Spleen (tissue), 7 donors: Measurements from ENCODE around the gene SENP5.

Experiments
- POLR2A ChIP-seq, 3 donors: fragments of 450-650 bp; IDR thresholded peaks; one replicate each; pipeline ENCODE4 v1.5.1; 2017; ENCODE audit warnings: antibody characterized with exemption in 3 of 3, mild to moderate bottlenecking in 1 of 3
- TF ChIP-seq, protein P1 (sequence below), 11 experiments: fragments of 200-600 bp in 7 of 11; fragments of 450-650 bp in 4 of 11; sonication (generic) in 4 of 11; IDR thresholded peaks in 8 of 11; conservative IDR thresholded peaks in 3 of 11; 1 replicate in 7 of 11; 2 replicates in 4 of 11; pipeline versions ENCODE4 v1.4.0 to v1.8.0; 2016 to 2021; ENCODE audit warnings: antibody characterized with exemption in 11 of 11, inconsistent platforms in 4 of 11, mild to moderate bottlenecking in 1 of 11
- donor health status: DM: no; HTN: no; CAD: no; lungs with moderate emphysema.
- donor health status: DM: no; HTN: no; CAD: no.
- donor health status: DM: no; HTN: no; CAD: no.

DNA sequence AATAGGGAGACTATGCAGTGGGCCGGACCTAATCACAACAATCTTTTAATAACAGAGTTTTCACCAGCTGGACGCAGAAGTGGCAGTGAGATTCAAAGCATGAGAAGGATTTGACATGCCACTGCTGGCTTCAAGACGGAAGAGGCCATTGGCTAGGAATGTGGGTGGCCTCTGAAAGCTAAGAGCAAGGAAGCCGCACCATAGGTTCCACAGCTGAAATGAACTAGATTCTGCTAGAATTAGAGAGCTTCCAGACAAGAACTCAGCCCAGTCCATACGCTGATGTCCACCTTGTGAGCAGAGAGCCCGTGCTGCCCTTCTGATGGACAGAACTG lies 81.5 kb downstream of the SENP5 start:
- TF ChIP-seq, protein P1, sequence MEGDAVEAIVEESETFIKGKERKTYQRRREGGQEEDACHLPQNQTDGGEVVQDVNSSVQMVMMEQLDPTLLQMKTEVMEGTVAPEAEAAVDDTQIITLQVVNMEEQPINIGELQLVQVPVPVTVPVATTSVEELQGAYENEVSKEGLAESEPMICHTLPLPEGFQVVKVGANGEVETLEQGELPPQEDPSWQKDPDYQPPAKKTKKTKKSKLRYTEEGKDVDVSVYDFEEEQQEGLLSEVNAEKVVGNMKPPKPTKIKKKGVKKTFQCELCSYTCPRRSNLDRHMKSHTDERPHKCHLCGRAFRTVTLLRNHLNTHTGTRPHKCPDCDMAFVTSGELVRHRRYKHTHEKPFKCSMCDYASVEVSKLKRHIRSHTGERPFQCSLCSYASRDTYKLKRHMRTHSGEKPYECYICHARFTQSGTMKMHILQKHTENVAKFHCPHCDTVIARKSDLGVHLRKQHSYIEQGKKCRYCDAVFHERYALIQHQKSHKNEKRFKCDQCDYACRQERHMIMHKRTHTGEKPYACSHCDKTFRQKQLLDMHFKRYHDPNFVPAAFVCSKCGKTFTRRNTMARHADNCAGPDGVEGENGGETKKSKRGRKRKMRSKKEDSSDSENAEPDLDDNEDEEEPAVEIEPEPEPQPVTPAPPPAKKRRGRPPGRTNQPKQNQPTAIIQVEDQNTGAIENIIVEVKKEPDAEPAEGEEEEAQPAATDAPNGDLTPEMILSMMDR (IDR thresholded peaks at IDR 0.05 in 8 of 11, conservative IDR thresholded peaks at IDR 0.05 in 3 of 11), result no peak
- TF ChIP-seq POLR2A (IDR thresholded peaks at IDR 0.05), result no peak
